Measurements from ENCODE around the gene DPP8.

DPP8 gene

GRCh38 chr15:65533057-65533756 is 15.7 kb upstream of the DPP8 start:
- peaks cover 14% of the 10 kb centered on the region for H3K36me3 Mint-ChIP-seq
- peaks cover 36% of the 10 kb centered on the region for H3K4me1 Mint-ChIP-seq
- H3K9me3 Mint-ChIP-seq = no peaks in the 10 kb centered on the region
- DNase-seq (ENCODE audit: low spot score in 2 of 2) (no peak), ATAC-seq (no peak)
- no peak overlapping the region for H3K27ac Mint-ChIP-seq
- no peak overlapping the region for H3K4me3 Mint-ChIP-seq

GRCh38 chr15:65532738-65533051 is 15.2 kb upstream of the DPP8 start:
- H3K27ac Mint-ChIP-seq = no peak overlapping the region
- H3K4me1 Mint-ChIP-seq = peaks cover 36% of the 10 kb centered on the region
- ATAC-seq (peak; percentile 44), DNase-seq (ENCODE audit: low spot score in 2 of 2) (no peak)
- no peaks in the 10 kb centered on the region for H3K9me3 Mint-ChIP-seq
- no peak overlapping the region for H3K4me3 Mint-ChIP-seq
- H3K36me3 Mint-ChIP-seq = peaks cover 14% of the 10 kb centered on the region

GRCh38 chr15:65530318-65531111 is 13.0 kb upstream of the DPP8 start, which contains the start of gene HACD3:
Gene HACD3 (plus strand): TSS chr15:65530463. CDS start chr15:65530632, 169 bp downstream.
- H3K27ac Mint-ChIP-seq = peak within 1 kb of the TSS; percentile 93
- ATAC-seq (peak; percentile 98), DNase-seq (ENCODE audit: low spot score in 2 of 2) (peak; percentile 94)
- peaks cover 36% of the 10 kb centered on the region for H3K4me1 Mint-ChIP-seq
- H3K4me3 Mint-ChIP-seq = peak within 1 kb of the TSS; percentile 76
- H3K36me3 Mint-ChIP-seq = peaks cover 7% of the 10 kb centered on the region
- H3K9me3 Mint-ChIP-seq = no peaks in the 10 kb centered on the region

- Mint-ChIP-seq H3K36me3 (peaks cover 7% of the 10 kb centered on the region), H3K27ac (peak overlapping the region; percentile 93), H3K9me3 (no peaks in the 10 kb centered on the region), H3K4me3 (peak overlapping the region; percentile 76), H3K4me1 (peaks cover 33% of the 10 kb centered on the region)
- no peak for DNase-seq (ENCODE audit: low spot score in 2 of 2)
- ATAC-seq = no peak
Measured at GRCh38 chr15:65529762-65530317, 12.4 kb upstream of the DPP8 start.

GRCh38 chr15:65528461-65529060 is 11.1 kb upstream of the DPP8 start:
- DNase-seq (ENCODE audit: low spot score in 2 of 2) = no peak
- Mint-ChIP-seq H3K27ac (no peak overlapping the region), H3K36me3 (peaks cover 7% of the 10 kb centered on the region), H3K9me3 (no peaks in the 10 kb centered on the region), H3K4me1 (peaks cover 23% of the 10 kb centered on the region), H3K4me3 (no peak overlapping the region)
- ATAC-seq = no peak

- H3K4me1 Mint-ChIP-seq = peaks cover 7% of the 10 kb centered on the region
- no peaks in the 10 kb centered on the region for H3K9me3 Mint-ChIP-seq
- peaks cover 7% of the 10 kb centered on the region for H3K36me3 Mint-ChIP-seq
- no peak overlapping the region for H3K4me3 Mint-ChIP-seq
- DNase-seq (ENCODE audit: low spot score in 2 of 2) (no peak), ATAC-seq (no peak)
- H3K27ac Mint-ChIP-seq = no peak overlapping the region
Measured at GRCh38 chr15:65525622-65526021, 8.1 kb upstream of the DPP8 start.

GRCh38 chr15:65524226-65524625 is 6.7 kb upstream of the DPP8 start:
- DNase-seq (ENCODE audit: low spot score in 2 of 2) (no peak), ATAC-seq (no peak)
- Mint-ChIP-seq H3K27ac (no peak overlapping the region), H3K4me3 (no peak overlapping the region), H3K36me3 (no peaks in the 10 kb centered on the region), H3K4me1 (no peaks in the 10 kb centered on the region), H3K9me3 (no peaks in the 10 kb centered on the region)

GRCh38 chr15:65521350-65521749 is 3.9 kb upstream of the DPP8 start:
- Mint-ChIP-seq H3K27ac (no peak overlapping the region), H3K9me3 (no peaks in the 10 kb centered on the region), H3K4me1 (peaks cover 3% of the 10 kb centered on the region), H3K36me3 (no peaks in the 10 kb centered on the region), H3K4me3 (no peak overlapping the region)
- DNase-seq (ENCODE audit: low spot score in 2 of 2) = no peak
- no peak for ATAC-seq

- Mint-ChIP-seq H3K4me1 (peaks cover 13% of the 10 kb centered on the region), H3K4me3 (no peak overlapping the region), H3K36me3 (peaks cover 19% of the 10 kb centered on the region), H3K27ac (no peak overlapping the region), H3K9me3 (no peaks in the 10 kb centered on the region)
- DNase-seq (ENCODE audit: low spot score in 2 of 2) = no peak
- no peak for ATAC-seq
Measured at GRCh38 chr15:65518633-65519285, 1.3 kb upstream of the DPP8 start.

- ATAC-seq = no peak
- no peak for DNase-seq (ENCODE audit: low spot score in 2 of 2)
- H3K4me3 Mint-ChIP-seq = peak overlapping the region; percentile 80
- H3K27ac Mint-ChIP-seq = peak overlapping the region; percentile 92
- no peaks in the 10 kb centered on the region for H3K9me3 Mint-ChIP-seq
- H3K36me3 Mint-ChIP-seq = peaks cover 29% of the 10 kb centered on the region
- peaks cover 22% of the 10 kb centered on the region for H3K4me1 Mint-ChIP-seq
Measured at GRCh38 chr15:65517866-65518207, 348 bp upstream of the DPP8 start.

- Mint-ChIP-seq H3K9me3 (no peaks in the 10 kb centered on the region), H3K4me1 (peaks cover 43% of the 10 kb centered on the region), H3K4me3 (peak overlapping the region; percentile 50), H3K27ac (peak overlapping the region; percentile 85), H3K36me3 (peaks cover 78% of the 10 kb centered on the region)
- ATAC-seq = no peak
- no peak for DNase-seq (ENCODE audit: low spot score in 2 of 2)
Measured at GRCh38 chr15:65512807-65513416, 4.6 kb downstream of the DPP8 start.

- H3K4me3 Mint-ChIP-seq = peak overlapping the region; percentile 50
- no peak for DNase-seq (ENCODE audit: low spot score in 2 of 2)
- H3K36me3 Mint-ChIP-seq = peaks cover 85% of the 10 kb centered on the region
- no peak for ATAC-seq
- no peaks in the 10 kb centered on the region for H3K9me3 Mint-ChIP-seq
- peak overlapping the region; percentile 85 for H3K27ac Mint-ChIP-seq
- peaks cover 43% of the 10 kb centered on the region for H3K4me1 Mint-ChIP-seq
Measured at GRCh38 chr15:65512189-65512588, 5.3 kb downstream of the DPP8 start.

GRCh38 chr15:65509321-65509720 is 8.2 kb downstream of the DPP8 start:
- no peaks in the 10 kb centered on the region for H3K9me3 Mint-ChIP-seq
- ATAC-seq (no peak), DNase-seq (ENCODE audit: low spot score in 2 of 2) (no peak)
- peaks cover 99% of the 10 kb centered on the region for H3K36me3 Mint-ChIP-seq
- H3K4me3 Mint-ChIP-seq = no peak overlapping the region
- peak overlapping the region; percentile 17 for H3K27ac Mint-ChIP-seq
- H3K4me1 Mint-ChIP-seq = peaks cover 30% of the 10 kb centered on the region

GRCh38 chr15:65494076-65494475 is 23.4 kb downstream of the DPP8 start:
- Mint-ChIP-seq H3K4me1 (peaks cover 7% of the 10 kb centered on the region), H3K36me3 (peaks cover 100% of the 10 kb centered on the region), H3K27ac (peak overlapping the region; percentile 20), H3K4me3 (no peak overlapping the region), H3K9me3 (no peaks in the 10 kb centered on the region)
- DNase-seq (ENCODE audit: low spot score in 2 of 2) (no peak), ATAC-seq (no peak)

- ATAC-seq (no peak), DNase-seq (ENCODE audit: low spot score in 2 of 2) (no peak)
- Mint-ChIP-seq H3K9me3 (no peaks in the 10 kb centered on the region), H3K4me3 (no peak overlapping the region), H3K4me1 (no peaks in the 10 kb centered on the region), H3K36me3 (peaks cover 93% of the 10 kb centered on the region), H3K27ac (no peak overlapping the region)
Measured at GRCh38 chr15:65484876-65485275, 32.6 kb downstream of the DPP8 start.

Data from stimulated activated effector memory CD8-positive, alpha-beta T cell treated with anti-CD3 and anti-CD28 coated beads, Interleukin-12 subunit alpha, Interleukin-12 subunit beta, amount 100 ng/mL, for 72 hours (primary cell).